A549 (cell line): Measurements from ENCODE around the gene BRAT1. TPM values are rescaled to one million over a fixed set of nuclear protein-coding genes. Genes with fewer than 3 reads are reported as not detected.

Experiments used
- ATAC-seq, 2 experiments: fragments of 200-7000 bp in 1 of 2; fragments of >200 bp in 1 of 2; cut with Nextera tagmentation in 1 of 2; cut with Tn5 transposase in 1 of 2; 3 replicates each; pipeline versions ENCODE4 v1.8.0 to v1.9.1; 2018 to 2020; ENCODE audit warnings: mild to moderate bottlenecking in 1 of 2, moderate library complexity in 1 of 2
- CTCF ChIA-PET: fragments of 300-600 bp; sonication (Branson Sonifier 250); formaldehyde crosslinking; extraction: SDS; loops from one replicate; lab custom pipeline; 2021; ENCODE audit warnings: antibody characterized with exemption, inconsistent platforms; lab: Yijun Ruan, JAX
- POLR2A ChIA-PET: fragments of 350-600 bp; formaldehyde crosslinking; extraction: SDS; loops from one replicate; lab custom pipeline; 2021; ENCODE audit warnings: antibody characterized with exemption, inconsistent platforms; lab: Yijun Ruan, JAX
- DNase-seq, 2 experiments: peaks; one replicate each; pipeline versions ENCODE4 v3.0.0 to v3.0.0-alpha.2; 2011 to 2016; ENCODE audit warnings: low read depth in 1 of 2, low spot score in 1 of 2
- FAIRE-seq: peaks from 2 replicates; lab custom pipeline; 2011; peaks lifted over from hg19 to GRCh38; lab: Jason Lieb, UNC
- H3K27ac ChIP-seq, 2 experiments: fragments of >200 bp; sonication (Bioruptor Twin); formaldehyde crosslinking; 3 replicates each; pipeline ENCODE4 v1.5.1; 2016 to 2017
- H3K4me1 ChIP-seq: fragments of >200 bp; sonication (Bioruptor Twin); formaldehyde crosslinking; 3 replicates; pipeline ENCODE4 v1.6.1; 2016
- H3K4me2 ChIP-seq: fragments of >200 bp; sonication (Bioruptor Twin); formaldehyde crosslinking; 3 replicates; pipeline ENCODE4 v1.6.1; 2016
- H3K4me3 ChIP-seq: fragments of >200 bp; sonication (Bioruptor Twin); formaldehyde crosslinking; 3 replicates; pipeline ENCODE4 v1.5.1; 2016
- H3K9me3 ChIP-seq: fragments of >200 bp; sonication (Bioruptor Twin); formaldehyde crosslinking; 3 replicates; pipeline ENCODE4 v1.6.1; 2016
- ATOH8 ChIP-seq: fragments of 250-450 bp; sonication (Bioruptor Pico); IDR thresholded peaks from 2 replicates; pipeline ENCODE4 v1.5.0; 2020; ENCODE audit warnings: low read depth, mild to moderate bottlenecking, moderate library complexity
- CBX8 ChIP-seq: fragments of 200-600 bp; sonication (generic); IDR thresholded peaks from 2 replicates; pipeline ENCODE4 v1.6.1; 2016
- CHD4 ChIP-seq: fragments of 200-600 bp; sonication (generic); IDR thresholded peaks from 2 replicates; pipeline ENCODE4 v1.6.1; 2016; ENCODE audit warnings: antibody characterized with exemption, mild to moderate bottlenecking, borderline replicate concordance
- EP300 ChIP-seq, 2 experiments: fragments of >200 bp; sonication (Bioruptor Twin); formaldehyde crosslinking; IDR thresholded peaks; 2 replicates in 1 of 2; 3 replicates in 1 of 2; pipeline ENCODE4 v1.6.1; 2016 to 2017
- FOSL2 ChIP-seq, 2 experiments: fragments of 450-650 bp in 1 of 2; fragments of >200 bp in 1 of 2; sonication (Bioruptor Twin) in 1 of 2; formaldehyde crosslinking; IDR thresholded peaks; 2 replicates each; pipeline versions ENCODE4 v1.5.0 to v1.6.1; 2016 to 2020; ENCODE audit warnings: mild to moderate bottlenecking in 1 of 2, moderate library complexity in 1 of 2
- GATA3 ChIP-seq: IDR thresholded peaks from 2 replicates; pipeline ENCODE4 v1.6.1; 2012; ENCODE audit warnings: borderline replicate concordance
- HES2 ChIP-seq: fragments of >200 bp; sonication (Bioruptor Twin); formaldehyde crosslinking; IDR thresholded peaks from 2 replicates; pipeline ENCODE4 v1.6.1; 2016
- HEYL ChIP-seq: fragments of 250-450 bp; sonication (Bioruptor Pico); IDR thresholded peaks from 2 replicates; pipeline ENCODE4 v1.8.0; 2021; ENCODE audit warnings: mild to moderate bottlenecking, moderate library complexity
- HOXA7 ChIP-seq: fragments of 250-450 bp; sonication (Bioruptor Pico); IDR thresholded peaks from 2 replicates; pipeline ENCODE4 v1.5.0; 2020; ENCODE audit warnings: mild to moderate bottlenecking, moderate library complexity
- HOXB13 ChIP-seq: fragments of 250-450 bp; sonication (Bioruptor Pico); IDR thresholded peaks from 2 replicates; pipeline ENCODE4 v1.5.0; 2020; ENCODE audit warnings: low read depth, mild to moderate bottlenecking, moderate library complexity
- JUNB ChIP-seq: fragments of >200 bp; sonication (Bioruptor Twin); formaldehyde crosslinking; IDR thresholded peaks from 2 replicates; pipeline ENCODE4 v1.6.1; 2016
- KDM5A ChIP-seq: fragments of 200-600 bp; sonication (generic); IDR thresholded peaks from 2 replicates; pipeline ENCODE4 v1.6.1; 2016; ENCODE audit warnings: antibody characterized with exemption, mild to moderate bottlenecking
- MAX ChIP-seq: IDR thresholded peaks from 2 replicates; pipeline ENCODE4 v1.6.1; 2012
- MYC ChIP-seq: IDR thresholded peaks from 2 replicates; pipeline ENCODE4 v1.6.1; 2012; ENCODE audit warnings: mild to moderate bottlenecking, inconsistent platforms, low read length, improper control_type of control experiment, borderline replicate concordance
- NFE2L2 ChIP-seq: fragments of 150-350 bp; conservative IDR thresholded peaks from 2 replicates; pipeline ENCODE4 v1.6.1; 2014; ENCODE audit warnings: low read length
- NPAS2 ChIP-seq: fragments of 250-450 bp; sonication (Bioruptor Pico); IDR thresholded peaks from 2 replicates; pipeline ENCODE4 v1.8.0; 2022; ENCODE audit warnings: mild to moderate bottlenecking, moderate library complexity, borderline replicate concordance
- NR3C1 ChIP-seq: fragments of >200 bp; sonication (Bioruptor Twin); formaldehyde crosslinking; IDR thresholded peaks from 3 replicates; pipeline ENCODE4 v1.6.1; 2017
- PBX3 ChIP-seq: IDR thresholded peaks from 2 replicates; pipeline ENCODE4 v1.6.1; 2012
- PHF8 ChIP-seq: fragments of 200-600 bp; sonication (generic); IDR thresholded peaks from 2 replicates; pipeline ENCODE4 v1.6.1; 2016; ENCODE audit warnings: low read depth, mild to moderate bottlenecking, antibody characterized with exemption, moderate library complexity, borderline replicate concordance
- POLR2A ChIP-seq: IDR thresholded peaks from 2 replicates; pipeline ENCODE4 v1.6.1; 2012; ENCODE audit warnings: mild to moderate bottlenecking, low read length
- POLR2AphosphoS2 ChIP-seq: conservative IDR thresholded peaks from 2 replicates; pipeline ENCODE4 v1.6.1; 2012; ENCODE audit warnings: low read length, improper control_type of control experiment, inconsistent platforms
- RNF2 ChIP-seq: fragments of 200-600 bp; sonication (generic); IDR thresholded peaks from 2 replicates; pipeline ENCODE4 v1.6.1; 2016; ENCODE audit warnings: low read depth, mild to moderate bottlenecking, antibody characterized with exemption, moderate library complexity, borderline replicate concordance
- SMC3 ChIP-seq: fragments of >200 bp; sonication (Bioruptor Twin); formaldehyde crosslinking; IDR thresholded peaks from 3 replicates; pipeline ENCODE4 v1.6.1; 2018; ENCODE audit warnings: inconsistent platforms
- ZC3H11A ChIP-seq: fragments of 450-650 bp; IDR thresholded peaks from 2 replicates; pipeline ENCODE4 v1.6.1; 2014; ENCODE audit warnings: antibody characterized with exemption, mild to moderate bottlenecking
- ZFP36 ChIP-seq: fragments of 450-650 bp; IDR thresholded peaks from 2 replicates; pipeline ENCODE4 v1.6.1; 2014; ENCODE audit warnings: borderline replicate concordance; ENCODE audit not compliant: partially characterized antibody
- ZNF302 ChIP-seq: fragments of 250-450 bp; sonication (Bioruptor Pico); IDR thresholded peaks from 2 replicates; pipeline ENCODE4 v1.9.0; 2021; ENCODE audit warnings: inconsistent platforms, mild to moderate bottlenecking, moderate library complexity
- WGBS: methylation state at CpG from one replicate; pipeline ENCODE4 v1.1.6; 2017; ENCODE audit errors: missing lambda C conversion rate; 5-methylcytosine and 5-hydroxymethylcytosine counted together
- polyA plus RNA-seq, 4 experiments: library from polyadenylated mRNA; depleted of rRNA in 3 of 4; stranded (reverse); fragments of >200 nt; fragmentation: RNase III in 1 of 4; extraction: RNeasy Plus Mini Kit Qiagen cat#74134 plus additional on column Dnase treatment in 1 of 4; gene quantifications; 2 replicates in 3 of 4; 3 replicates in 1 of 4; pipeline ENCODE4 v1.2.3, GENCODE V29; 2011 to 2017

Gene BRAT1
- polyA plus RNA-seq, 2 of the 4 experiments (the other 2 are of a cell fraction): 11.9 to 25.6 TPM

- ChIA-PET POLR2A (no interaction called here), CTCF (interaction anchor here (1.0 kb wide), 1 partner anchor 25 kb away, joined by 3 read pairs; no protein-coding TSS in a partner anchor)
- 87% methylated on average over 8 of the region's 9 CpGs for WGBS
- no peaks in the 10 kb centered on the region for H3K4me1 ChIP-seq
- H3K4me2 ChIP-seq: no peak overlapping the region
- H3K4me3 ChIP-seq: no peak overlapping the region
- no peak for TF ChIP-seq NFE2L2
- no peak for TF ChIP-seq JUNB
- TF ChIP-seq ZC3H11A: no peak
- TF ChIP-seq EP300 (IDR thresholded peaks at IDR 0.05): no peak
- no peak for TF ChIP-seq ZNF302
- TF ChIP-seq POLR2A: no peak
- no peak for TF ChIP-seq MYC
- TF ChIP-seq HES2: no peak
- TF ChIP-seq CBX8: no peak
- TF ChIP-seq SMC3: no peak
- TF ChIP-seq HOXA7: no peak
- FAIRE-seq (no peak), DNase-seq (no peak), ATAC-seq (no peak)
- no peaks in the 10 kb centered on the region for H3K9me3 ChIP-seq
- no peak overlapping the region for H3K27ac ChIP-seq
These were observed 45.7 kb upstream of the BRAT1 start for GRCh38 chr7:2601065-2601464.

- ChIA-PET POLR2A (no interaction called here), CTCF (interaction anchor here (0.6 kb wide), 1 partner anchor 190 kb away, joined by 3 read pairs; no protein-coding TSS in a partner anchor)
- 96% methylated on average over 28 of the region's 29 CpGs for WGBS
- TF ChIP-seq GATA3 (no peak), PBX3 (no peak), NR3C1 (no peak), CHD4 (no peak), RNF2 (no peak), MAX (no peak), NFE2L2 (no peak), FOSL2 (IDR thresholded peaks at IDR 0.05) (no peak), FOSL2 (CRISPR knock-in tag; IDR thresholded peaks at IDR 0.05) (no peak), PHF8 (no peak), SMC3 (no peak), CBX8 (no peak), HOXB13 (CRISPR knock-in tag) (no peak), POLR2AphosphoS2 (no peak), ATOH8 (CRISPR knock-in tag) (no peak), POLR2A (no peak), HEYL (CRISPR knock-in tag) (no peak), KDM5A (no peak), NPAS2 (CRISPR knock-in tag) (no peak), ZFP36 (no peak)
- no peaks in the 10 kb centered on the region for H3K9me3 ChIP-seq
- H3K4me1 ChIP-seq: no peaks in the 10 kb centered on the region
- H3K4me2 ChIP-seq: no peak overlapping the region
- ATAC-seq: no peak; a peak in 1 of 6 replicates
- FAIRE-seq: no peak
- no peak for DNase-seq
- H3K27ac ChIP-seq: no peak overlapping the region
- no peak overlapping the region for H3K4me3 ChIP-seq
These were observed 43.0 kb upstream of the BRAT1 start for GRCh38 chr7:2598154-2598823.
